Left kidney (tissue), 2 donors: ENCODE data around the gene CLEC2L. TPM values are rescaled to one million over a fixed set of nuclear protein-coding genes. Genes with fewer than 3 reads are reported as not detected.

ENCODE experiments used
- DNase-seq: peaks from one replicate; pipeline ENCODE4 v3.0.0-alpha.2; 2013
- polyA plus RNA-seq: library from polyadenylated mRNA; unstranded; fragments of 120-200 nt; gene quantifications from one replicate; pipeline ENCODE4 v1.2.1, GENCODE V29; 2013; ENCODE audit not compliant: insufficient read length

Gene CLEC2L
- polyA plus RNA-seq, 1 donor, result 0.68 TPM

GRCh38 chr7:139522830-139523198 lies 671 bp upstream of the CLEC2L start:
- no peak for DNase-seq

GRCh38 chr7:139523968-139524815 lies 707 bp downstream of the CLEC2L start:
- no peak for DNase-seq

- DNase-seq, result no peak
Observed at GRCh38 chr7:139525239-139525638, 1.8 kb downstream of the CLEC2L start.

- no peak for DNase-seq
Observed at GRCh38 chr7:139525750-139526149, 2.3 kb downstream of the CLEC2L start.

- no peak for DNase-seq
Observed at GRCh38 chr7:139526578-139527544, 3.4 kb downstream of the CLEC2L start.

GRCh38 chr7:139531094-139531493 lies 7.6 kb downstream of the CLEC2L start:
- no peak for DNase-seq

GRCh38 chr7:139532636-139533155 lies 9.2 kb downstream of the CLEC2L start:
- no peak for DNase-seq

- DNase-seq, result no peak
Observed at GRCh38 chr7:139534096-139534495, 10.6 kb downstream of the CLEC2L start.

GRCh38 chr7:139534966-139535651 lies 11.6 kb downstream of the CLEC2L start:
- DNase-seq, result no peak

GRCh38 chr7:139536152-139536551 lies 12.7 kb downstream of the CLEC2L start:
- DNase-seq, result no peak

GRCh38 chr7:139538881-139539635 lies 15.6 kb downstream of the CLEC2L start:
- no peak for DNase-seq

GRCh38 chr7:139540203-139540602 lies 16.7 kb downstream of the CLEC2L start:
- DNase-seq, result no peak

GRCh38 chr7:139541600-139542307 lies 18.3 kb downstream of the CLEC2L start:
- no peak for DNase-seq

GRCh38 chr7:139542308-139543151 lies 19.0 kb downstream of the CLEC2L start:
- no peak for DNase-seq

- DNase-seq, result no peak
Observed at GRCh38 chr7:139543801-139544603, 20.5 kb downstream of the CLEC2L start.

- no peak for DNase-seq
Observed at GRCh38 chr7:139544645-139545044, 21.2 kb downstream of the CLEC2L start.

GRCh38 chr7:139548302-139549028 lies 25.0 kb downstream of the CLEC2L start:
- DNase-seq, result no peak
